Activated naive CD8-positive, alpha-beta T cell (primary cell): Measurements from ENCODE around the gene DMXL1.
A peak's percentile ranks its signal among the peaks of the same experiment; 100 is the strongest.
"Not testable (repeated sequence)": the region's sequence is repeated elsewhere in the genome, so short reads cannot be mapped to it uniquely, and the experiment has no call there.

Source experiments
- H3K27ac Mint-ChIP-seq: one replicate; pipeline ENCODE4 v1.8.0; 2021; ENCODE audit warnings: mixed read lengths
- H3K27me3 Mint-ChIP-seq: one replicate; pipeline ENCODE4 v1.8.0; 2021; ENCODE audit warnings: mixed read lengths
- H3K36me3 Mint-ChIP-seq: one replicate; pipeline ENCODE4 v1.8.0; 2021; ENCODE audit warnings: mixed read lengths
- H3K4me1 Mint-ChIP-seq: one replicate; pipeline ENCODE4 v1.8.0; 2021; ENCODE audit warnings: low read depth, mixed read lengths
- H3K4me3 Mint-ChIP-seq: one replicate; pipeline ENCODE4 v1.8.0; 2021; ENCODE audit warnings: mild to moderate bottlenecking, mixed read lengths
- H3K9me3 Mint-ChIP-seq: one replicate; pipeline ENCODE4 v1.8.0; 2021; ENCODE audit warnings: low read depth, mixed read lengths

DMXL1 gene

DNA sequence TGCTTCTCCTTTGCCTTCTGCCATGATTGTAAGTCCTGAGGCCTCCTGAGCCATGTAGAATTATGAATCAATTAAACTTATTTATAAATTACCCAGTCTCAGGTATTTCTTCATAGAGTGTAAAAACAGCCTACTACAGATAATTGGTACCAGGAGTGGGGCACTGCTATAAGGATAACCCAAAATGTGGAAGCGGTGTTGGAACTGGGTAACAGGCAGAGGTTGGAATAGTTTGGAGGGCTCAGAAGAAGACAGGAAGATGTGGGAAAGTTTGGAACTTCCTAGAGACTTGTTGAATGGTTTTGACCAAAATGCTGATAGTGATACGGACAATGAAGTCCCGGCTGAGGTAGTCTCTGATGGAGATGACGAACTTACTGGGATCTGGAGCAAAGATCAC, 64.9 kb downstream of the DMXL1 start:
- Mint-ChIP-seq H3K9me3 (peaks cover 14% of the 10 kb centered on the region), H3K36me3 (peaks cover 46% of the 10 kb centered on the region)
- H3K27me3 Mint-ChIP-seq, H3K27ac Mint-ChIP-seq, H3K4me3 Mint-ChIP-seq, H3K4me1 Mint-ChIP-seq: not testable (repeated sequence)

GRCh38 chr5:119136666-119137318, 65.9 kb downstream of the DMXL1 start:
- Mint-ChIP-seq H3K27me3 (no peaks in the 10 kb centered on the region), H3K9me3 (peaks cover 14% of the 10 kb centered on the region), H3K4me3 (no peak overlapping the region), H3K27ac (no peak overlapping the region), H3K36me3 (peaks cover 46% of the 10 kb centered on the region), H3K4me1 (no peaks in the 10 kb centered on the region)

- Mint-ChIP-seq H3K4me3 (no peak overlapping the region), H3K9me3 (peaks cover 6% of the 10 kb centered on the region)
Measured at GRCh38 chr5:119153629-119154028, 82.7 kb downstream of the DMXL1 start.

GRCh38 chr5:119158144-119158543, 87.3 kb downstream of the DMXL1 start:
- H3K27me3 Mint-ChIP-seq: no peaks in the 10 kb centered on the region
- no peak overlapping the region for H3K27ac Mint-ChIP-seq
- H3K4me3 Mint-ChIP-seq: no peak overlapping the region
- H3K9me3 Mint-ChIP-seq: peaks cover 6% of the 10 kb centered on the region
- peaks cover 50% of the 10 kb centered on the region for H3K36me3 Mint-ChIP-seq
- H3K4me1 Mint-ChIP-seq: no peaks in the 10 kb centered on the region

More at GRCh38 chr5:119153629-119154028, 82.7 kb downstream of the DMXL1 start:
- no peaks in the 10 kb centered on the region for H3K4me1 Mint-ChIP-seq
- H3K27ac Mint-ChIP-seq: no peak overlapping the region
- H3K36me3 Mint-ChIP-seq: peaks cover 53% of the 10 kb centered on the region
- no peaks in the 10 kb centered on the region for H3K27me3 Mint-ChIP-seq

DNA sequence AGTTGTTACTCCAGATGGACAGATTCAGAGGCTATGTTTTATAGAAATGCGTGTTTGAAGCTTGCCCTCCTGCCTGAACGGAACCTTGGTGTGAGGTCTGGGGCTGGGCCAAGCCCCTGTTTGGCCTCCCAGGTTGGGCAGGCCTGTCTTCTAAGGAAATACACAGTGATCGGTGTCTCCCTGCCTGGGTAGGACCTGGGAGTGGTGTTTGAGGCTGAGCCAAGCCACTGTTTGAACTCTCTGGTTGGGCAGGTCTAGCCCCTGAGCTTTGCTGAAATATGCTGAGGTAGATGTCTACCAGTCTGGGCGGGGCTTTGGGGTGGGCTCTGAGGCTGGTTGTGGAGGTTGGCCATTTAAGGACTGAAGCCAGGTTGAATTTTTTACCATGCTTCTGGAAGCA, 90.5 kb downstream of the DMXL1 start:
- Mint-ChIP-seq H3K4me1 (no peaks in the 10 kb centered on the region), H3K27me3 (no peaks in the 10 kb centered on the region), H3K9me3 (peaks cover 6% of the 10 kb centered on the region), H3K36me3 (peaks cover 39% of the 10 kb centered on the region), H3K27ac (no peak overlapping the region), H3K4me3 (no peak overlapping the region)

- Mint-ChIP-seq H3K36me3 (peaks cover 23% of the 10 kb centered on the region), H3K9me3 (no peaks in the 10 kb centered on the region), H3K4me1 (peaks cover 9% of the 10 kb centered on the region), H3K27me3 (no peaks in the 10 kb centered on the region), H3K27ac (no peak overlapping the region), H3K4me3 (no peak overlapping the region)
Measured at GRCh38 chr5:119166026-119166425, 95.1 kb downstream of the DMXL1 start.

DNA sequence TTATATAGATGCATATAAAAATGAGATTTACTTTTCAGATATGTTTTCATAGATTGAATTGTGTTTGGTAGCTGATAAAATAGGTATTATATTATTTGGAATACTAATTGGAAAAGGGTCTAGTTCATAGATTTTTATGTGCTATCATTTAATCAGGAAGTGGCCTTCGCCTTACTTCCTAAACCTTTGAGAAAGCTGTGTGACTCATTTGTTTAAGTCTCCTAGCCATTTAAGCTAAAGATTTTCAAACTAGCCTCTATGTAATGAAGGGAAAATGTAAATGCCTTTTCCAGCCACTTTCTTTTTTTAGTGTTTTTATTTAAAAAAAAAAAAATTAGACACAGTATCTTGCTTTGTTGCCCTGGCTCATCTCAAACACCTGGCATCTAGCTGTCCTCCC, 97.5 kb downstream of the DMXL1 start:
- Mint-ChIP-seq H3K9me3 (no peaks in the 10 kb centered on the region), H3K27me3 (no peaks in the 10 kb centered on the region), H3K36me3 (peaks cover 27% of the 10 kb centered on the region), H3K4me1 (peaks cover 9% of the 10 kb centered on the region), H3K4me3 (no peak overlapping the region), H3K27ac (no peak overlapping the region)

DNA sequence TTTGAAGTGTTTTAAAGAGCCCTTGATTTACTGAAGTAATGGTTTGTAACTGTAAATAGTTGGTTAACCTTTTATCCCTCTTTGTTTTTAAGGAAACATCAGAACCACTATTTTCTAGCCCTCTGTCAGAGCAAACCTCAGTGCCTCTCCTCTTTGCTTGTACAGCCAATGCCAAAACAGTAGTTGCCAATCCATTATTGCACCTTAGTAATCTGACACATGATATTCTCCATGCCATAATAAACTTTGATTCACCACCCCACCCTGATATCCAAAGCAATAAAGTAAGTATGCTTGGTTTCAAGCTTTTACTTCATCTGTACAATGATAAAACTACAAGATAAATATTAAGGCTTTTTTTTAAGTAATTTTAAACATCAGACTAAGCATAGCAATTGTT, 100.8 kb downstream of the DMXL1 start:
- Mint-ChIP-seq H3K9me3 (no peaks in the 10 kb centered on the region), H3K4me3 (no peak overlapping the region), H3K36me3 (peaks cover 25% of the 10 kb centered on the region), H3K4me1 (peaks cover 14% of the 10 kb centered on the region), H3K27me3 (no peaks in the 10 kb centered on the region), H3K27ac (no peak overlapping the region)

- Mint-ChIP-seq H3K27ac (peak overlapping the region; percentile 41), H3K27me3 (no peaks in the 10 kb centered on the region), H3K4me3 (no peak overlapping the region), H3K4me1 (peaks cover 8% of the 10 kb centered on the region), H3K9me3 (no peaks in the 10 kb centered on the region), H3K36me3 (peaks cover 23% of the 10 kb centered on the region)
Measured at GRCh38 chr5:119174578-119175163, 103.8 kb downstream of the DMXL1 start.

- no peaks in the 10 kb centered on the region for H3K27me3 Mint-ChIP-seq
- no peaks in the 10 kb centered on the region for H3K9me3 Mint-ChIP-seq
- H3K36me3 Mint-ChIP-seq: peaks cover 15% of the 10 kb centered on the region
- peaks cover 10% of the 10 kb centered on the region for H3K4me1 Mint-ChIP-seq
- H3K4me3 Mint-ChIP-seq: no peak overlapping the region
- no peak overlapping the region for H3K27ac Mint-ChIP-seq
Measured at GRCh38 chr5:119176785-119177184, 105.9 kb downstream of the DMXL1 start.

DNA sequence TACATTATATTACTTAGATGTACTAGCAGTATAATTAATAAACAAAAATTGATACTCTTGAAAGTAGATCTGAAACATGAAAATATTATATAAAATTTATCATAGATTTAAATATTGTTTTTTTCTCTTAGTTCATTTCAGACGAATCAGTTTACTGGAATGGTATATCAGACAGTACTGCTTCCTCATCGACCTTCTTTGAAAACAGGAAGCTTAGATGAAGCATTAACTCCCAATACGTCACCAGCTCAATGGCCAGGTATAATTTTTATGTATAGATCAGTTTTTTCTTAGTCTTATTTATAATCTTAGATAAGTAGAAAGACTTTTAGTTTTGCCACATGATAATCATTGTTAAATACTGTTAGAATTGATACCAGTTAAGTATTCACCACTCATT, 106.3 kb downstream of the DMXL1 start:
- Mint-ChIP-seq H3K4me3 (no peak overlapping the region), H3K36me3 (peaks cover 14% of the 10 kb centered on the region), H3K27ac (no peak overlapping the region), H3K4me1 (peaks cover 10% of the 10 kb centered on the region), H3K9me3 (no peaks in the 10 kb centered on the region), H3K27me3 (no peaks in the 10 kb centered on the region)

GRCh38 chr5:119178435-119178834, 107.5 kb downstream of the DMXL1 start:
- Mint-ChIP-seq H3K27ac (no peak overlapping the region), H3K9me3 (no peaks in the 10 kb centered on the region), H3K36me3 (peaks cover 11% of the 10 kb centered on the region), H3K27me3 (no peaks in the 10 kb centered on the region), H3K4me1 (peaks cover 10% of the 10 kb centered on the region), H3K4me3 (no peak overlapping the region)

- Mint-ChIP-seq H3K27ac (no peak overlapping the region), H3K27me3 (no peaks in the 10 kb centered on the region), H3K9me3 (no peaks in the 10 kb centered on the region), H3K4me3 (no peak overlapping the region), H3K4me1 (peaks cover 4% of the 10 kb centered on the region), H3K36me3 (peaks cover 8% of the 10 kb centered on the region)
Measured at GRCh38 chr5:119179857-119180641, 109.2 kb downstream of the DMXL1 start.

GRCh38 chr5:119185512-119185911, 114.6 kb downstream of the DMXL1 start:
- not testable (repeated sequence) for H3K9me3 Mint-ChIP-seq, H3K4me3 Mint-ChIP-seq, H3K27ac Mint-ChIP-seq, H3K36me3 Mint-ChIP-seq, H3K27me3 Mint-ChIP-seq
- peaks cover 20% of the 10 kb centered on the region for H3K4me1 Mint-ChIP-seq

GRCh38 chr5:119187776-119188529, 117.1 kb downstream of the DMXL1 start:
- Mint-ChIP-seq H3K27ac (no peak overlapping the region), H3K9me3 (no peaks in the 10 kb centered on the region), H3K4me1 (peaks cover 20% of the 10 kb centered on the region), H3K4me3 (no peak overlapping the region), H3K27me3 (no peaks in the 10 kb centered on the region), H3K36me3 (peaks cover 11% of the 10 kb centered on the region)
